ENCODE results near the gene CDCP1. TPM values are rescaled to one million over a fixed set of nuclear protein-coding genes. Genes with fewer than 3 reads are reported as not detected.

The CDCP1 gene
- total and polyA plus RNA-seq, 2 donors from 2014 or later = 3.7 to 39.6 TPM

DNA sequence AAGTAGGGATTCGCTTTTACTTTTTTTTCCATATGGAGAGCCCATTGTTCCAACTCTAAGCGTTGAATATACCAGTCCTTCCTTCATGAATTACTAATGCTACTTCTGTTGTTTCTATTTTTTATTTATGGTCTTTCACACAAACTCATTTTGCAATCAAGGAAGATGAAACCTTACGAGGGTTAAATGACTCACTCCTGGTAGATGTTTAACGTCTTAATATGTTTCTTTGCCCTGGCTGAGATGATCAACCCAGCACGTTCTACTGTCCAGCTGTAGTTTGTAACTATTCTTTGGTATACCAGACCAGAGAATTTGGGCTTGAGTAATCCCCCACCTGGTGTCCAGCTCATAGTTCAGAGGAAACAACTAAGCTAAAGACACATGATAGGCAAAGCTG lies 23.1 kb downstream of the CDCP1 start:
- Histone ChIP-seq H3K9ac (ENCODE audit: low read length in 3 of 3) (no peak overlapping the region), H3K36me3 (ENCODE audit: control insufficient read depth in 2 of 3, insufficient read depth in 3 of 3, low read length in 3 of 3) (no peaks in the 10 kb centered on the region), H3K4me3 (ENCODE audit: low read length in 3 of 3) (no peak overlapping the region), H3K9me3 (ENCODE audit: control insufficient read depth in 2 of 3, insufficient read depth in 1 of 3, low read length in 3 of 3) (no peaks in the 10 kb centered on the region), H3K27me3 (ENCODE audit: control insufficient read depth, insufficient read depth, low read length) (no peaks in the 10 kb centered on the region), H3K4me1 (ENCODE audit: control insufficient read depth in 2 of 3, insufficient read depth in 2 of 3, low read depth in 1 of 3, low read length in 3 of 3) (peaks cover 0 to 4% (median 0%) of the 10 kb centered on the region in 3 donors), H3K27ac (ENCODE audit: low read depth in 2 of 2, low read length in 2 of 2) (no peak overlapping the region)
- intact Hi-C loops (cut with DNase I) = no loop called here
- DNase-seq = no peak
- no peak for FAIRE-seq
- TF ChIP-seq, protein P1, sequence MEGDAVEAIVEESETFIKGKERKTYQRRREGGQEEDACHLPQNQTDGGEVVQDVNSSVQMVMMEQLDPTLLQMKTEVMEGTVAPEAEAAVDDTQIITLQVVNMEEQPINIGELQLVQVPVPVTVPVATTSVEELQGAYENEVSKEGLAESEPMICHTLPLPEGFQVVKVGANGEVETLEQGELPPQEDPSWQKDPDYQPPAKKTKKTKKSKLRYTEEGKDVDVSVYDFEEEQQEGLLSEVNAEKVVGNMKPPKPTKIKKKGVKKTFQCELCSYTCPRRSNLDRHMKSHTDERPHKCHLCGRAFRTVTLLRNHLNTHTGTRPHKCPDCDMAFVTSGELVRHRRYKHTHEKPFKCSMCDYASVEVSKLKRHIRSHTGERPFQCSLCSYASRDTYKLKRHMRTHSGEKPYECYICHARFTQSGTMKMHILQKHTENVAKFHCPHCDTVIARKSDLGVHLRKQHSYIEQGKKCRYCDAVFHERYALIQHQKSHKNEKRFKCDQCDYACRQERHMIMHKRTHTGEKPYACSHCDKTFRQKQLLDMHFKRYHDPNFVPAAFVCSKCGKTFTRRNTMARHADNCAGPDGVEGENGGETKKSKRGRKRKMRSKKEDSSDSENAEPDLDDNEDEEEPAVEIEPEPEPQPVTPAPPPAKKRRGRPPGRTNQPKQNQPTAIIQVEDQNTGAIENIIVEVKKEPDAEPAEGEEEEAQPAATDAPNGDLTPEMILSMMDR (IDR thresholded peaks at IDR 0.05; ENCODE audit: borderline replicate concordance, extremely low read depth, insufficient read depth) = no peak

DNA sequence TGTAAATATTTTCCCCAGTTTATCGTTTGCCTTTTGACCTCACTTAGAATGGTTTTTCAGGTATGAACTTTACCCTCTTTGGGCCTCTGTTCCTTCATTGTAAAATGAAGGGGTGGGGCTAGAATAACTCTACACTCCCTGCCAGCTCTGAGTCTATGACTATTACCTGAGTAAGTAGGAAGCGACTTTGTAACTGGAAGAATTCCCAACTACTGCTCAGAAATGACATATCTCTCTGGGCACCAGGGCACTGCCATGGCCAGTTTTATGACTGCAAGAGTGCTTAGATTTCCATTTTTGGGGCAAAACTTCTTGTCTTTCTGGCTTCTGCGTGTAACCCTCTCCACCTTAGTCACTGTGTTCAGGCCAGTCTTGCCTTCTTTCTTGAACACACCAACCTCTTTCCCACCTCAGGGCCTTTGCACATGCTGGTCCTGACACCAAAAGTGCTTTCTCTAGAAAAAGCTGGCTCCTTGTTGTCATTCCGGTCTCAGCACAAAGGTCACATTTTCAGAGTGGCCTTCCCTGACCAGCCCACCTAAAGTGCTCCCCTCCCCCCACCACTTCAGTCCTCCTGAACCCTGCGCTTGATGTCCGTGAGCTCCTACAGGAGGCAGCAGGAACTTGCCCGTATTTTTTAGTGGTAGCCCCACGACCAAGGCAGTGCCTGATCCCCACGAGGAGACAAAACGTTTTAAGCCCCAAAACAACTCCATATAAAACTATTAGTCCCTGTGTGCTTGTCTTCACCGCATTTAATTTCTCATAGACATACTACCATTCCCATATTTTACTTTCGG lies 25.6 kb downstream of the CDCP1 start:
- FAIRE-seq (no peak), DNase-seq (no peak)

DNA sequence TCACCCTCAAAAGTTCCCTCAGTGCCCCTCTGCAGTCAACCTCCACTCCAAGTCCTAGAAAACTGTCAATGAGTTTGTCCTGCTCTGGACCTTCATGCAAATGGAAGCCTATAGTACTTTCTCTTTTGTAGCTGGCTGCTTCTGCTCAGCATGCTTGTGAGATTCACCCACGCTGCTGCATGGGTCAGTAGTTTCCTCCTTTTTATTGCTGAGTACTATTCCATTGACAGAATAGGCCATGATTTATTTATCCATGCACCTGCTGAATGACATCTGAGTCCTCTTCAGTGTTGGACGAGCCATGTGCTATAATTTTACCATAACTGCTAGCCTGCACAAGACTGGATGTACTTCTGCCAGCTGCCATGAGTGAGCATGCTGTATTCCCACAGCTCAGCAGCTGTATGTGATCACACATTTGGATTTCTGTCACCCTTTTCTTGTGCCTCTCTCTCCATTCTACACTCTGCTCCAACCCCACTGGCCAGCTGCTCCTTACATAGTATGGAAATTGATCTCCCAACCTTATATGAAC lies 26.3 kb downstream of the CDCP1 start:
- TF ChIP-seq, protein P1 (IDR thresholded peaks at IDR 0.05; ENCODE audit: borderline replicate concordance, extremely low read depth, insufficient read depth) = no peak
- H3K4me3 ChIP-seq (ENCODE audit: low read length in 3 of 3) = no peak overlapping the region
- H3K27me3 ChIP-seq (ENCODE audit: control insufficient read depth, insufficient read depth, low read length) = no peaks in the 10 kb centered on the region
- no peaks in the 10 kb centered on the region for H3K9me3 ChIP-seq (ENCODE audit: control insufficient read depth in 2 of 3, insufficient read depth in 1 of 3, low read length in 3 of 3)
- DNase-seq (peak in 1 of 5 donors; percentile 56), FAIRE-seq (no peak)
- H3K27ac ChIP-seq (ENCODE audit: low read depth in 2 of 2, low read length in 2 of 2) = no peak overlapping the region
- no peaks in the 10 kb centered on the region for H3K4me1 ChIP-seq (ENCODE audit: control insufficient read depth in 2 of 3, insufficient read depth in 2 of 3, low read depth in 1 of 3, low read length in 3 of 3)
- no peaks in the 10 kb centered on the region for H3K36me3 ChIP-seq (ENCODE audit: control insufficient read depth in 2 of 3, insufficient read depth in 3 of 3, low read length in 3 of 3)
- H3K9ac ChIP-seq (ENCODE audit: low read length in 3 of 3) = no peak overlapping the region
- intact Hi-C loops (cut with DNase I) = no loop called here

More for the DNA sequence above, 25.6 kb downstream of the CDCP1 start:
- Histone ChIP-seq H3K27ac (ENCODE audit: low read depth in 2 of 2, low read length in 2 of 2) (no peak overlapping the region), H3K27me3 (ENCODE audit: control insufficient read depth, insufficient read depth, low read length) (no peaks in the 10 kb centered on the region), H3K4me3 (ENCODE audit: low read length in 3 of 3) (no peak overlapping the region), H3K9ac (ENCODE audit: low read length in 3 of 3) (no peak overlapping the region), H3K36me3 (ENCODE audit: control insufficient read depth in 2 of 3, insufficient read depth in 3 of 3, low read length in 3 of 3) (no peaks in the 10 kb centered on the region), H3K9me3 (ENCODE audit: control insufficient read depth in 2 of 3, insufficient read depth in 1 of 3, low read length in 3 of 3) (no peaks in the 10 kb centered on the region), H3K4me1 (ENCODE audit: control insufficient read depth in 2 of 3, insufficient read depth in 2 of 3, low read depth in 1 of 3, low read length in 3 of 3) (no peaks in the 10 kb centered on the region)
- TF ChIP-seq, protein P1 (IDR thresholded peaks at IDR 0.05; ENCODE audit: borderline replicate concordance, extremely low read depth, insufficient read depth) = no peak
- intact Hi-C loops (cut with DNase I) = no loop called here
